Measurements from ENCODE around the gene FCGR3A. TPM values are rescaled to one million over a fixed set of nuclear protein-coding genes. Genes with fewer than 3 reads are reported as not detected.

FCGR3A gene
- total and polyA plus RNA-seq, 10 donors = 35.5 to 532 (median 283) TPM

DNA sequence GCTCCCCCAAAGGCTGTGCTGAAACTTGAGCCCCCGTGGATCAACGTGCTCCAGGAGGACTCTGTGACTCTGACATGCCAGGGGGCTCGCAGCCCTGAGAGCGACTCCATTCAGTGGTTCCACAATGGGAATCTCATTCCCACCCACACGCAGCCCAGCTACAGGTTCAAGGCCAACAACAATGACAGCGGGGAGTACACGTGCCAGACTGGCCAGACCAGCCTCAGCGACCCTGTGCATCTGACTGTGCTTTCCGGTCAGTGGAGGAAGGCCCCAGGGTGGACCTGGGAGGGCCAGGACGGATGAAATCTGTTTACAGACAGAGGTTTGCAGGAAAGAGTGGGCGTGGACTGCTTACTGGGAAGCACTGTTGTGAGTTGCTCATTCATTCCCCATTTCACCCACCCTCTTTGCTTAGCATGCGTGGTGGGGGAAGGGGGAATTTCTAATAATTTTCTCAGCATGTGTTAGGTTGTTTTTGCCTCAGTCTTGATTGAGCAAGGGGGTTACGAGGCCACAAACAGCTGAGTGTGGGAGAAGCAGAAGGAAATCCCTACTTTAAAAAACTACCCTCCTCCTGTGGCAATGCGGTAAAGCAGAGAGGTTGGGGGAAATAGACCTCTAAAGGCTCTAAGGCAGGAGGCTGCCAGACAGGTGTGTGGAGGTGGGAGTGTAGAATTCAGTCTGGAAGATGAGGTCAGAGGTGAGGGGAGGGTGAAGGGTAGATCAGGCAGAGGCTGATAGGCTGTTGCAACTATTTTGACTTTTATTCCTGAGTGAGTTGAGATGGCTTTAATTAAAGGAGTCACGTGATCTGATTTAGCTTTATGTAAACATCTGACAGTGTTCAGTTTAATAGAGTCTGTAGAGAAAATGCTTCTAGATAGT, 43.0 kb downstream of the FCGR3A start:
- 31 to 50% (median 41%) methylated on average over 11 to 15 of the region's 15 CpGs for WGBS, 5 donors
- Histone ChIP-seq H3K36me3 (peaks cover 0 to 43% (median 0%) of the 10 kb centered on the region in 6 donors), H3K9me3 (no peaks in the 10 kb centered on the region), H3K4me1 (peaks cover 2 to 67% (median 23%) of the 10 kb centered on the region in 6 donors), H3K27me3 (replicated peaks in 1 of 7) (no peaks in the 10 kb centered on the region), H3K4me3 (peak overlapping the region in 7 of 8 donors; percentile 1 to 62 (median 26)), H3K27ac (peak overlapping the region; percentile 28 to 95 (median 86))
- TF ChIP-seq POLR2A (IDR thresholded peaks at IDR 0.05) (peak in 1 of 3 donors; percentile 37), POLR2AphosphoS5 (IDR thresholded peaks at IDR 0.05) (peak; percentile 77 to 79 (median 78))
- TF ChIP-seq, protein P1, sequence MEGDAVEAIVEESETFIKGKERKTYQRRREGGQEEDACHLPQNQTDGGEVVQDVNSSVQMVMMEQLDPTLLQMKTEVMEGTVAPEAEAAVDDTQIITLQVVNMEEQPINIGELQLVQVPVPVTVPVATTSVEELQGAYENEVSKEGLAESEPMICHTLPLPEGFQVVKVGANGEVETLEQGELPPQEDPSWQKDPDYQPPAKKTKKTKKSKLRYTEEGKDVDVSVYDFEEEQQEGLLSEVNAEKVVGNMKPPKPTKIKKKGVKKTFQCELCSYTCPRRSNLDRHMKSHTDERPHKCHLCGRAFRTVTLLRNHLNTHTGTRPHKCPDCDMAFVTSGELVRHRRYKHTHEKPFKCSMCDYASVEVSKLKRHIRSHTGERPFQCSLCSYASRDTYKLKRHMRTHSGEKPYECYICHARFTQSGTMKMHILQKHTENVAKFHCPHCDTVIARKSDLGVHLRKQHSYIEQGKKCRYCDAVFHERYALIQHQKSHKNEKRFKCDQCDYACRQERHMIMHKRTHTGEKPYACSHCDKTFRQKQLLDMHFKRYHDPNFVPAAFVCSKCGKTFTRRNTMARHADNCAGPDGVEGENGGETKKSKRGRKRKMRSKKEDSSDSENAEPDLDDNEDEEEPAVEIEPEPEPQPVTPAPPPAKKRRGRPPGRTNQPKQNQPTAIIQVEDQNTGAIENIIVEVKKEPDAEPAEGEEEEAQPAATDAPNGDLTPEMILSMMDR (IDR thresholded peaks at IDR 0.05 in 8 of 11, conservative IDR thresholded peaks at IDR 0.05 in 3 of 11) = no peak
- DNase-seq = peak; percentile 90
- intact Hi-C loops (cut with DNase I; ENCODE audit: low total_unique reads) = no loop called here

- peak overlapping the region; percentile 28 to 95 (median 86) for H3K27ac ChIP-seq
- TF ChIP-seq POLR2A (IDR thresholded peaks at IDR 0.05) = no peak
- no peak for TF ChIP-seq POLR2AphosphoS5 (IDR thresholded peaks at IDR 0.05)
- TF ChIP-seq, protein P1 (IDR thresholded peaks at IDR 0.05 in 8 of 11, conservative IDR thresholded peaks at IDR 0.05 in 3 of 11) = no peak
- peaks cover 0 to 34% (median 0%) of the 10 kb centered on the region in 6 donors for H3K36me3 ChIP-seq
- peaks cover 2 to 66% (median 15%) of the 10 kb centered on the region in 6 donors for H3K4me1 ChIP-seq
- 71 to 88% (median 78%) methylated on average over 6 of the region's 6 CpGs for WGBS, 5 donors
- H3K27me3 ChIP-seq (replicated peaks in 1 of 7) = no peaks in the 10 kb centered on the region
- intact Hi-C loops (cut with DNase I; ENCODE audit: low total_unique reads) = no loop called here
- no peak for DNase-seq
- no peaks in the 10 kb centered on the region for H3K9me3 ChIP-seq
- peak overlapping the region in 6 of 8 donors; percentile 13 to 62 (median 34) for H3K4me3 ChIP-seq
Observed at GRCh38 chr1:161505686-161506085, 43.9 kb downstream of the FCGR3A start.

DNA sequence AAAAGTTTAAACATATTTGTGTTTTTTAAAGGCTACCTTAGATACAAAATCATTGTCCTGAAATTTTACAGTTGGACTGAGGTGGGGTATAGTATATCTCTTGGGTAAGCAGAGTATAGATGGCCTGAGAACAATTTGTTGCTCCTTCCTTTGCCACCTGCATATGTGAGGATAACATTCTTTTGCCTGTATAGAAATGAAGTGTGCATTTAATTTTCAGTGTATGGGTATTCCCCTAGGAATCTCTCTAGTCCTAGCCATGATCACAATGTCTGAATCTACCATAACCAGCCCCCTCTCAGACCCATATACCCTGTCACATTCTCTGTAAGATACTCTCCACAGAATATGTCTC, 46.2 kb downstream of the FCGR3A start:
- TF ChIP-seq, protein P1 (IDR thresholded peaks at IDR 0.05 in 8 of 11, conservative IDR thresholded peaks at IDR 0.05 in 3 of 11) = no peak
- no peak for TF ChIP-seq POLR2AphosphoS5 (IDR thresholded peaks at IDR 0.05)
- no peak for TF ChIP-seq POLR2A (IDR thresholded peaks at IDR 0.05)
- intact Hi-C loops (cut with DNase I; ENCODE audit: low total_unique reads) = no loop called here
- no peak overlapping the region for H3K4me3 ChIP-seq
- no peak for DNase-seq
- H3K27ac ChIP-seq = no peak overlapping the region
- no peaks in the 10 kb centered on the region for H3K27me3 ChIP-seq (replicated peaks in 1 of 7)
- peaks cover 2 to 63% (median 26%) of the 10 kb centered on the region in 6 donors for H3K4me1 ChIP-seq
- peaks cover 0 to 11% (median 0%) of the 10 kb centered on the region in 6 donors for H3K36me3 ChIP-seq
- H3K9me3 ChIP-seq = no peaks in the 10 kb centered on the region
